B cell (primary cell): Measurements from ENCODE around the gene RAD51B. TPM values are rescaled to one million over a fixed set of nuclear protein-coding genes. Genes with fewer than 3 reads are reported as not detected.

Experiments used
- ATAC-seq: fragments of 200-7000 bp; cut with Tn5 transposase; one replicate; pipeline ENCODE4 v1.10.0; 2021; ENCODE audit warnings: low read depth, mild to moderate bottlenecking, moderate number of reproducible peaks, moderate library complexity
- CTCF ChIA-PET: fragments of 350-600 bp; sonication (Branson Sonifier 250); formaldehyde crosslinking; loops from one replicate; lab custom pipeline; 2021; ENCODE audit warnings: antibody characterized with exemption, inconsistent platforms; lab: Charles Lee
- POLR2A ChIA-PET: fragments of 350-600 bp; sonication (Branson Sonifier 250); formaldehyde crosslinking; loops from one replicate; lab custom pipeline; 2021; ENCODE audit warnings: antibody characterized with exemption; lab: Charles Lee
- DNase-seq: peaks from one replicate; pipeline ENCODE4 v3.0.0; 2013
- H2AFZ ChIP-seq: 2 replicates; pipeline ENCODE4 v1.6.1; 2012; ENCODE audit warnings: mild to moderate bottlenecking, low read depth, low read length; ENCODE audit not compliant: insufficient read depth, poor library complexity, severe bottlenecking
- H3K27ac ChIP-seq, 2 donors: 1 replicate in 1 of 2; 2 replicates in 1 of 2; pipeline ENCODE4 v1.5.1; 2012 to 2013; ENCODE audit warnings: low read length in 2 of 2, mild to moderate bottlenecking in 2 of 2, moderate library complexity in 1 of 2
- H3K27me3 ChIP-seq, 4 experiments: fragments of 200-600 bp in 1 of 4; sonication (generic) in 1 of 4; replicated peaks in 1 of 4; 1 replicate in 2 of 4; 2 replicates in 2 of 4; pipeline versions ENCODE4 v1.6.1 to v1.7.0; 2013 to 2016; ENCODE audit warnings: low read length in 3 of 4, mild to moderate bottlenecking in 2 of 4, mixed read lengths in 1 of 4, moderate library complexity in 1 of 4; ENCODE audit not compliant: insufficient read depth in 4 of 4, control insufficient read depth in 3 of 4; ENCODE audit errors: control extremely low read depth in 1 of 4
- H3K36me3 ChIP-seq, 2 experiments: replicated peaks in 1 of 2; 1 replicate in 1 of 2; 2 replicates in 1 of 2; pipeline versions ENCODE4 v1.6.1 to v1.7.1; 2013; ENCODE audit warnings: low read length in 1 of 2; ENCODE audit not compliant: insufficient read depth in 2 of 2, control insufficient read depth in 1 of 2; ENCODE audit errors: control extremely low read depth in 1 of 2, extremely low read depth in 1 of 2
- H3K4me1 ChIP-seq, 2 donors: fragments of 200-600 bp in 1 of 2; sonication (generic) in 1 of 2; 1 replicate in 1 of 2; 2 replicates in 1 of 2; pipeline versions ENCODE4 v1.5.1 to v1.6.1; 2013 to 2017; ENCODE audit warnings: low read length in 2 of 2; ENCODE audit not compliant: control insufficient read depth in 2 of 2, insufficient read depth in 2 of 2
- H3K4me2 ChIP-seq: replicated peaks from 2 replicates; pipeline ENCODE3; 2012; ENCODE audit warnings: mild to moderate bottlenecking, low read depth, low read length; ENCODE audit not compliant: poor library complexity, severe bottlenecking
- H3K4me3 ChIP-seq, 5 experiments: fragments of 200-600 bp in 1 of 5; sonication (generic) in 1 of 5; 1 replicate in 3 of 5; 2 replicates in 2 of 5; pipeline versions ENCODE4 v1.5.1 to v1.7.0; 2011 to 2016; ENCODE audit warnings: low read length in 4 of 5, mild to moderate bottlenecking in 4 of 5, low read depth in 2 of 5, control low read depth in 1 of 5, moderate library complexity in 1 of 5; ENCODE audit not compliant: insufficient read depth in 1 of 5; ENCODE audit errors: control extremely low read depth in 1 of 5, extremely low read depth in 1 of 5
- H3K79me2 ChIP-seq: fragments of 200-600 bp; sonication (generic); one replicate; pipeline ENCODE4 v1.6.0; 2016; ENCODE audit warnings: low read length; ENCODE audit not compliant: control insufficient read depth, insufficient read depth
- H3K9ac ChIP-seq: fragments of 200-600 bp; sonication (generic); 2 replicates; pipeline ENCODE4 v1.6.1; 2017; ENCODE audit warnings: mild to moderate bottlenecking, low read length, moderate library complexity
- H3K9me3 ChIP-seq, 3 donors: one replicate each; pipeline versions ENCODE4 v1.6.1 to v1.7.1; 2013; ENCODE audit warnings: low read length in 2 of 3; ENCODE audit not compliant: control insufficient read depth in 2 of 3, insufficient read depth in 1 of 3; ENCODE audit errors: control extremely low read depth in 1 of 3
- H4K20me1 ChIP-seq: 2 replicates; pipeline ENCODE4 v1.6.0; 2012; ENCODE audit warnings: mild to moderate bottlenecking, low read length; ENCODE audit not compliant: insufficient read depth, control insufficient read depth, poor library complexity, severe bottlenecking
- H3K27ac Mint-ChIP-seq: one replicate; pipeline ENCODE4 v1.8.0; 2021; ENCODE audit warnings: mixed read lengths
- H3K27me3 Mint-ChIP-seq: one replicate; pipeline ENCODE4 v1.8.0; 2021; ENCODE audit warnings: mixed read lengths
- H3K4me1 Mint-ChIP-seq: one replicate; pipeline ENCODE4 v1.8.0; 2021; ENCODE audit warnings: mixed read lengths
- H3K4me3 Mint-ChIP-seq: one replicate; pipeline ENCODE4 v1.8.0; 2021; ENCODE audit warnings: mixed read lengths
- H3K9me3 Mint-ChIP-seq: one replicate; pipeline ENCODE4 v1.8.0; 2022; ENCODE audit warnings: mixed read lengths; ENCODE audit not compliant: insufficient read depth
- CTCF ChIP-seq: fragments of 200-600 bp; IDR thresholded peaks from one replicate; pipeline ENCODE4 v1.8.0; 2022; ENCODE audit warnings: antibody characterized with exemption, mild to moderate bottlenecking
- EZH2 ChIP-seq: IDR thresholded peaks from 2 replicates; pipeline ENCODE4 v1.6.1; 2012; ENCODE audit warnings: borderline replicate concordance, low read depth, mild to moderate bottlenecking, moderate library complexity, low read length; ENCODE audit not compliant: insufficient read depth, poor library complexity, severe bottlenecking
- WGBS: methylation state at CpG from one replicate; pipeline ENCODE4 v1.1.5; 2013; ENCODE audit warnings: missing lambda C conversion rate; ENCODE audit not compliant: insufficient coverage; 5-methylcytosine and 5-hydroxymethylcytosine counted together
- intact Hi-C: fragments of 100-400 bp; cut with micrococcal nuclease; formaldehyde crosslinking; loops from one replicate; pipeline ENCODE4 v1.10.0; 2022
- polyA plus RNA-seq: library from polyadenylated mRNA; depleted of rRNA; stranded (reverse); fragments of >200 nt; gene quantifications from 2 replicates; pipeline ENCODE4 v1.2.3, GENCODE V29; 2012
- total RNA-seq, 2 donors: library from RNA; stranded (reverse); fragments of 120-200 nt in 1 of 2; gene quantifications; 1 replicate in 1 of 2; 2 replicates in 1 of 2; pipeline versions ENCODE4 v1.2.3 to v1.2.4, GENCODE V29; 2013 to 2022

Gene RAD51B
- total and polyA plus RNA-seq, 2 donors (not counting 1 experiment from before 2014, with no cell fraction given) = 6.5 to 60.6 TPM

- no peak for TF ChIP-seq CTCF
- no peak for TF ChIP-seq EZH2
- Histone ChIP-seq H4K20me1 (no peaks in the 10 kb centered on the region), H3K79me2 (no peaks in the 10 kb centered on the region), H3K4me3 (no peak overlapping the region), H3K27me3 (no peaks in the 10 kb centered on the region), H3K4me1 (peaks cover 33 to 41% of the 10 kb centered on the region in 2 donors), H3K4me2 (no peak overlapping the region), H3K27ac (no peak overlapping the region), H2AFZ (no peak overlapping the region), H3K9ac (no peak overlapping the region), H3K9me3 (no peaks in the 10 kb centered on the region), H3K36me3 (no peaks in the 10 kb centered on the region)
- ATAC-seq (no peak), DNase-seq (no peak)
- ChIA-PET CTCF (interaction anchor here (0.8 to 1.6 kb wide), 2 partner anchors 10 to 61 kb away, joined by 3 to 6 read pairs; no protein-coding TSS in a partner anchor), POLR2A (no interaction called here)
- Mint-ChIP-seq H3K27me3 (no peaks in the 10 kb centered on the region), H3K4me1 (peaks cover 57% of the 10 kb centered on the region), H3K27ac (no peak overlapping the region), H3K9me3 (no peaks in the 10 kb centered on the region), H3K4me3 (no peak overlapping the region)
- intact Hi-C loops = no loop called here
- 97% methylated on average over 3 of the region's 5 CpGs for WGBS
These were observed 907.9 kb downstream of the RAD51B start for GRCh38 chr14:68727315-68728047.
